ENCODE results near the gene MBD3.
A peak's percentile ranks its signal among the peaks of the same experiment; 100 is the strongest.

The MBD3 gene

DNA sequence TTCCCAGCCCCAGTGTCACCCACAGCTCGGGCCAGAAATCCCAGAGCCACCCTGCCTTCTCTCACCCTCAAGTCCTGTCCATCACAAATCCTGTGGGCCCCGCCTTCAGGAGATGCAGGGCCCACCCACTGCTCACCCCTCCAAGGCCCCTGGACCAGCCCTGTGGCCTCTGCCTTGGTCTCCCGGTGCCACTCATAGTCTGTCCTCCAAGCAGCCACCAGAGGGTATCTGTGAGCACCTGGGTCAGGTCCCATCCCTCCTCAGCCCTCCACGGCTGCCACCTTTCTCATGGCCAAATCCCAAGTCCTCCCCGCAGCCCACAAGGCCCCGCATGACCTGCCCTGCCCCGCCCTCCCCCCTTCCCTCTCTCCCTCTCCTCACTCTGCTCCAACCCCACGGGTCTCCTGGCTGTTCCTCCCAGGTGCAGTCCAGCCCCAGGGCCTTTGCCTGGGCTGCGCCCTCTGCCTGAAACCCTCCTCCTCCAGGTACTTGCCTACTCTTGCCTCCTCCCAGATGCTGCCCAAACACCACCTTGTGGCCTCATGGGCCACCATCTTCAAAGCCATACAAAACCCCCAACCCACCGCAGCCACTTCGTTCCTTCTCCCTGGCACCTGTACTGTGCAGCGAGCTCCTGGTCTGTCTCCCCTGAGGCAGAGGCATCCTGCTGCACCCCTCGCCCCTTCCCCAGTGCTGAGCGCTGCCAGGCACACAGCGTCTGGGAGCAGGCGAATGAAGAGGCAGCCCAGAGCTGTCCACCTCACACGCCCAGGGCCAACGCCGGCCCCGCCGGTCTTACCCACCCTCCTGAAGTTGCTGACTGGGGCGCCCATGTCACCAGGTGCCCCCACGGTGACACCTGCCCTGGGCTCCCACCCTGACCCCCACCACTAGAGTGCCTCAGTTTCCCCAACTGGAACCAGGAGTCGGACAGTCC lies 25.8 kb upstream of the MBD3 start:
- DNase-seq: peak in 1 of 2 experiments; percentile 24

DNA sequence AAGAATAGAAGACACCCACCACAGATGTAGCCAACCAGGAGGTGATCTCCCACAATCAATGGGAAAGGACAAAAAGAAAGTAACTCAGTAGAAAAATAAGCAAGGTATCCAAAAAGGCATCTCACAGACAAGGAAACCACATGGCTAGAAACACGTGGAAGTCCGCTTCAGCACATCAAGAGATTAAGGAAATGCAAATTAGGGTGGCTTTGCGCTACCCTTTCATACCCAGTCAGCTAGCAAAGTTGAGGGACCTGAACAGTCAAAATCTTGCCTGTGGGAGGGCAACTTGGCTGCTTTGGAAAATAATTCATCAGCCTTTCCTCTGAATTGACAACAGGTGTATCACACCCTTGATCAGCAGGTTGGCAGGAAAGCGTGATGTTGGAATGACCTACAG lies 24.2 kb upstream of the MBD3 start:
- no peak for DNase-seq

DNA sequence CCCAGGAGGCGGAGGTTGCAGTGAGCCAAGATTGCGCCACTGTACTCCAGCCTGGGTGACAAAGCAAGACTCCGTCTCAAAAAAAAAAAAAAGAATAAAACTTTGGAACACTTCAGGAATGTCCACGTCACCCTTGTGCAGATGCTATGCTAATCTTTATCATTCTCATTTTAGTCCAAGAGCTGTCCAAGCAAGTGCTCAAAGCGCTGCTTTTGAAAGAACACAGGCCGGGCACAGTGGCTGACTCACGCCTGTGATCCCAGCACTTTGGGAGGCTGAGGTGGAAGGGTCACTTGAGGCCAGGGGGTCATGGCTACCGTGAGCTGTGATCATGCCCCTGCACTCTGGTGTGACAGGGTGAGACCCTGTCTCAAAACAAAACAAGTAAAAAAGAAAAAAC lies 23.7 kb upstream of the MBD3 start:
- DNase-seq: no peak

DNA sequence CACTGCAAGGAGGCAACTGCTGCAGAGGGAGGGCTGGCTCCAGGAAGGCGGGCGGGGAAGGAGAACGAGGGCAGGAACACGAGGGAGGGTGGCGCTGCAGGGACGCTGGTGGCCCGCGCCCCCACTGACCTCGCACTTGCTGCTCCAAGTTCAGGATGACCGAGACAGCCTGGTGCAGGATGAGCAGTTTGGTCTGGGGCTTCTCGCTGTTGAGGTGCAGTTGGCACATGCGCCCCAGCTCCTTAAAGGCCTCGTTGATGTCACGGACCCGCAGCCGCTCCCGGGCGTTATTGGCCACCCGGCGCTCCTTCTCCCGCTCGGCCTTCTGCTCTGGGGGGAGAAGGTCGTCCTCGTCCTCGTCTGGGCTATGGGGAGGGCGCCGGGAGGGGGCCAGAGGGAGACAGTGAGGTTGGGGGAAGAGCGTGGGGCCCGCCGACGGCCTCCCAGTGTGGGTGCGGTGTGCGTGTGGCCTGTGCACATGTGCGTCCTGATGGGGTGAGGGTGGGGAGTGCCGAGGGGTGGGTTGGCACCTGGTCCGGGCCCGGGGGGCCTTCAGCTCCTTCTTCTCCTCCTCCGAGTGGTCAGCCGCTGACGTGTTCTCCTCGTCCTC lies 22.6 kb upstream of the MBD3 start:
- no peak for DNase-seq

DNA sequence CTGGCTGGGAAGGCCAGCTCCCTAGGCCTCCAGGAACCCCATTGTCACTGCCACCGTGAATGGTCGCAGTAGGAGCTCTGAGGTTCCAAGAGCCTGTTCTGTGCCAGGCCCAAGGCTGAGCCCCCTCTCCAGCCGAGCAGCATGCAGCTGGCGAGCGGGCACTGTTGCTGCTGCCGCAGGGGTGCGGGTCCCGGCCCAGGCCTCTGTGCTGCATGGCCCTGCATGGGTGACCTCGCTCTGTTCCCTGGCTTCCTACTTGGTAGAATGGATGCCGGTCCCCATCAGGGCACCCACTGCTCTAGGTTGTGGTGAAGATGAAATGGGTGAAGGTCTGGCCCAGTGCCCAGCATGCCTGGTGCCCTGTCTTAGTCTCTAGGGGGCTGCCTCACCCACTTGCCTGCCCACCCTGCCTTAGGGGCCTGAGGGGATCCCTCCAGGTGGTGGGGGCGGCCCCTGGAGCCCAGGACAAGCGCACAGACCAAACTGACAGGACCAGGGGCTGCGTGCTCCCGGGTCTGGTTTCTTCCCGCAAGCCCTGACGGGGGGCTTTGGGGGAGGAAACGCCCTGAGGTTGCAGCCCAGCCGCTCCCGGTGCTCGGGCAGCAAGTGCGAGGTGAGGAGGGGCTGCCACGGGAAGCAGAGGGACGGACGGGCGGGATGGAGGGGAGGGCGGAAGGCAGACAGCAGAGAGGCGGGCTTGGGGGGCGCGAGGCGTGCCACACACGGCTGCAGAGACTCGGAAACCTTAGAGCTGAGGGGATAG lies 21.3 kb upstream of the MBD3 start:
- DNase-seq: no peak

DNA sequence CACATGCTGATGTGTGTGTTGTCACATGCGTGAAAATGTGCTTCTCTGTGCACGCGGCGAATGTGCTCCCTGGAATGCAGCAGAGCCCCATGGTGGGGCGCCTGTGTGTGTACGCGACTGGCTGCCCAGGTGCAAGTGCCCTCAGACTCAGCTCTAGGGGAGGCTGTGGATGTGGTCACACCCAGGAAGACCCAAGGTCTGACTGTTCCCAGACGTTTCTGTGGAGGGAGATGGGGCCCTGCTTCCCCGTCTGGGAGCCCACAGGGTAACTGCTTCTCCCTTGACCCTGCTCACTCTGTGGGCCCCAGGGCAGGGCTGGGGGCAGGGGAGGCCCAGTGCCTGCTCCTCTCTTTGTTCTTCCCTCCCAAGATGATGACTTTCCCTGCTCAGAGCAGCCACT lies 20.5 kb upstream of the MBD3 start:
- no peak for DNase-seq

DNA sequence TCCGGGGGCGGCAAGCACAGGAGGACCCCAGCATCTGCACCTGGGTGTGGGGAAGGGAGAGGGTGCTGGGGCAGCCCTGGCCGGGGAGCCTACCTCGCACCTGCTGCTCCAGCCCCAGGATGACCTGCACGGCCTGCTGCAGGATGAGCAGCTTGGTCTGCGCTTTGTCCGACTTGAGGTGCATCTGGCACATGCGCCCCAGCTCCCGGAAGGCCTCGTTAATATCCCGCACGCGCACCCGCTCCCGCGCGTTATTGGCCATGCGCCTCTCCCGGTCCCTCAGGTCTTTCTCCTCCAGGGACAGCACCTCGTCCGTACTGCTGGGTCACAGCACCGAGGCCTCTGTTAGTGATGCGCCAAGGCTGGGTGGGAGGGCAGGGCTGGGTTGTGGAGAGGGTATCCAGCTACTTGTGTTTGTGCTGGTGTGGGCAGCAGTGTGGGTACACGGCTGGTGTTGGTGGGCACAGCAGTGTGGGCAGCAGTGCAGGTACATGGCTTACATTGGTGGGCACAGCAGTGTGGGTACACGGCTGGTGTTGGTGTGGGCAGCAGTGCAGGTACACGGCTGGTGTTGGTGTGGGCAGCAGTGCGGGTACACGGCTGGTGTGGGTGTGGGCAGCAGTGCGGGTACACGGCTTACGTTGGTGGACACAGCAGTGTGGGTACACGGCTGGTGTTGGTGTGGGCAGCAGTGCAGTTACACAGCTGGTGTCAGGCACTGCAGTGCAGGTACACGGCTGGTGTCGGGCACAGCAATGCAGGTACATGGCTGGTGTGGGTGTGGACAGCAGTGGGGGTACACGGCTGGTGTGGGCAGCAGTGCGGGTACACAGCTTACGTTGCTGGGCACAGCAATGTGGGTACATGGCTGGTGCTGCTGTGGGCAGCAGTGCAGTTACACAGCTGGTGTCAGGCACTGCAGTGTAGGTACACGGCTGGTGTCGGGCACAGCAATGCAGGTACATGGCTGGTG lies 19.7 kb upstream of the MBD3 start:
- no peak for DNase-seq

DNA sequence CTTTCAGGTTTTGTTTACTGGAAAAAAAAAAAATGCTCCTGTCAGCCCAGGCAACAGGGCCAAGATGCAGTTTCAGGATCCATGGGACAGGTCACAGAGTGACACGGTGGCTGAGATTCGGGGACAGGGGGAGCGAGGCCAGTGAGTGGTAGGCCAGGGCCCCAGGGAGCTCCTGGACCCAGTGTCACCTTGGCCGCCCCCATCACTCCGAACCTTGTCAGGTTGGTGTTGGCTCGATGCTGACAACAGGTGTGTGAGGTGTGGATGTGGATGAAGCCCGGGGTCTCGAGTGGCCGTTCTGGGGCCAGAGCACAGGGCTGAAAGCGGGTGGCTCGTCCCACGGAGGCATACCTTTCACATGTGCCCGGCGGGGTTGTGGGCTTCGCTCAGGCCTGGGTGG lies 18.7 kb upstream of the MBD3 start:
- DNase-seq: no peak

DNA sequence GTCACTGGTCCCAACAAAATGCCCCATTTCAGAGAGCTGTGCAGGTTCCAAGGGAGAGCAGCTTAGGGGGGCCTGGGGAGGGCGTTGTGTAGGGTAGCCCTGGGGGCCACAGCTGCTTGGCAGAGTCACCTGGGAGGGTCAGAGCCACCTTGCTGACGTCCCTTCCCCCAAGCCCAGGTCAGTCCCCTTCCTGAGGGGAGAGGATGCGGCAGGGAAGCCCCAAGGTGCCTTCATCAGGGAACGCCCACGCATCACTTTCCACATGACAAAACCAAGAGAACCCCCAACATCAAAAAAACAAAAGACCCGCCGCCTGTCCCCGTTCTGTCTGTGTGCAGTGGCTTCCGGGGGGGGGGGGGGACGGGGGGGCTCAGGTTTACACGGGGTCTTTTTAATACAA lies 17.9 kb upstream of the MBD3 start:
- DNase-seq: no peak

DNA sequence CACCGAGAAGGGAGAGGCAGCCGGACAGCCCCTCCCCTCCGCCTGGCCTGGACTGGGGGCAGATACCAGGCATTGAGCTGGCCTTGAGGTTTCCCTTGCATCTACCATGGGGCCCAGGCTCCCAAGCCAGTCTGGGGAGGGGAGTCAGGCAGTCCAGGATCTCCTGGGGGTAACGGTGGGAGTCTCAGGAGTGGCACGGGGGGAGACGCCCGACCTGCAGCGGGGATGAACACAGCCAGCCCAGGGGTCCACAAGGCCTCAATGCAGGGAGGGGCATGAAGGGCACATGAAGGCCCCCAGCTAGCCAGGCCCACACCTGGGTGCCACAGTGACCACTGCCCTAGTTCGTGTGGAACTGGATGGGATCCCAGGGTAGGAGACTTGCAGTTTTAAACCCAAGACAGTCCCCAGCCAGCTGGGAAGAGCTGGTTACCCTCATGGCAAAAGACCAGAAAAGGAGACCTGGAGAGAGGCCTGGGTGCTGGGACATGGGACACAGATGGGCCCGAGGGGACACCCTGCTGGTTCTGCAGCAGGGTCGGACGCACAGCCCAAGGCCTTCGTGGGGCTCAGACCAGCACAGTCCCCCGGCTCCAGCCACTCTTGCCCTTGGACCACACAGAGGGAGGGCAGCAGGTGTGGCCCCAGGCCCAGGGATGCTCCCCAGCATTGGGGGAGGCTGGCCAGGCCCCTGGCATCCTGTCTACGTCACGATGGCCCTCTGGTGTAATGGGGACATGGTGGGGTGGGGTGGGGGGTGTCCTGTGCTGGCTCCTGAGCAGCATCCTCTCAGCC lies 17.2 kb upstream of the MBD3 start:
- no peak for DNase-seq

DNA sequence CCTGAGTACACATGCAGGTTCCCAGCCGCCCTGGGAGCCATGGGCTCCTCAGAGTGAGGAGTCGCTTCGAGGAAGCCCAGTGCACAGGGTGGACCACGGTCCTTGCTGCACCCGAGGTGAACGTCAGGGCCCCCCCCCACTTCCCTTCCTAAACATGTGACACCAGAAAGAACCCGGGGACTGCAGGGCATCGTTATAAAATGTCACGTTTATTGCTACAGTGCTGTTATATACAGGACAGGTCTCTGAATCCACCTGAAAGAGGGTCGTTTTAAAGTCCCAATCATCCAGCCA lies 16.4 kb upstream of the MBD3 start:
- DNase-seq: no peak

DNA sequence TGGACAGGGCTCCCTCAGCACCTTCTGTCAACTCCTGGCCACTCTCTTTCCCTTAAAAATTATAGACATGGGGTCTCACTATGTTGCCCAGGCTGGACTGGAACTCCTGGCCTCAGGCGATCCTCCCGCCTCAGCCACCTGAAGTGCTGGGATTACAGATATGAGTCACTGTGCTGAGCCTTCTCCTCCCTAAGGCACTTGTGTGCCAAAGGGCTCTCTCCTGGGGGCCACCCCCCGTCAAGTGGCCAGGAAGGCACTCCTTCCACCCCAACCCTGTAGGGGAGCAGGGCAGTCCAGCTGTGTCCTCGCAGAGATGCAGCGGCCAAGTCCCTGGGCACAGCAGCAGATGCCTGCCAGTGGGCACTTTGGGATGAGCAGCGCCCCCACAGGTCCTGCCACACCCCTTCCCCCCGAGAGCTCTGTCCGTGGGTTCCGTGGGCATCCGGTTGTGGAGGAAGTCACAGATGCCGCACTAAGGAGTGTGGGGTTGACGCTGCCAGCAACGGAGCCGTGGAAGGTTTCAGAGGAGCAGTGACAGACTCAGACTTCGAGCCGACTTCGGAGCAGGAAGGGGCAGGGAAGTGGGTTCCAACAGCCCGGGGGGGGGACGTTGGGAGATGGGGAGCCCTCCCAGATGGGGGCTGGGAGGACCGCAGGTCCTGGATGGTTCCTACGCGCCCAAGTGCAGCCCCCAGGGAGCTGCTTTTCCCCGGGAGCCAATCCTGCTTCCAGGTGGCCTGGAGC lies 15.9 kb upstream of the MBD3 start:
- no peak for DNase-seq

DNA sequence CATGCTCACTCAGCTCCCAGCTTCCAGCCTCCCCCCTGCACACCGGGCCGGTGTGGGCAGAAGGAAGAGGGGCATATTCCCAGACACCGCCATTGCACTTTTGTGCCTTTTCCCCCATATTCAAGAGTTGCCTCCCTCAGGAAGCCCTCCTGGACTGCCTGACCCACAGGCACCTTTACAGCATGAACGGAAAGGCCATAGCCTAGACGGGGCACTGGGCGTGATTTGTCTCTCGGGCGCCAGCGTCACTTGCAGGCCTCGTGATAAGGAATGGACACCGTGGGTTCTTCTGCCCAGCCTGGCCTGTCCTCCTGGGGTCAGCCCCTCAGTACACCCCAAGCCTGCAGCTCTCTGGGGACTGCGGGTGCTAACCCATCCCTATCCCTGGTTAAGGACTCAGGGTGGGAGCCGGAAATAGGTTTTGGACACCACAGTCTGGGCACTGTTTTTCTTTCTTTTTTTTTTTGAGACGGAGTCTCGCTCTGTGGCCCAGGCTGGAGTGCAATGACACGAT lies 13.5 kb upstream of the MBD3 start:
- no peak for DNase-seq

DNA sequence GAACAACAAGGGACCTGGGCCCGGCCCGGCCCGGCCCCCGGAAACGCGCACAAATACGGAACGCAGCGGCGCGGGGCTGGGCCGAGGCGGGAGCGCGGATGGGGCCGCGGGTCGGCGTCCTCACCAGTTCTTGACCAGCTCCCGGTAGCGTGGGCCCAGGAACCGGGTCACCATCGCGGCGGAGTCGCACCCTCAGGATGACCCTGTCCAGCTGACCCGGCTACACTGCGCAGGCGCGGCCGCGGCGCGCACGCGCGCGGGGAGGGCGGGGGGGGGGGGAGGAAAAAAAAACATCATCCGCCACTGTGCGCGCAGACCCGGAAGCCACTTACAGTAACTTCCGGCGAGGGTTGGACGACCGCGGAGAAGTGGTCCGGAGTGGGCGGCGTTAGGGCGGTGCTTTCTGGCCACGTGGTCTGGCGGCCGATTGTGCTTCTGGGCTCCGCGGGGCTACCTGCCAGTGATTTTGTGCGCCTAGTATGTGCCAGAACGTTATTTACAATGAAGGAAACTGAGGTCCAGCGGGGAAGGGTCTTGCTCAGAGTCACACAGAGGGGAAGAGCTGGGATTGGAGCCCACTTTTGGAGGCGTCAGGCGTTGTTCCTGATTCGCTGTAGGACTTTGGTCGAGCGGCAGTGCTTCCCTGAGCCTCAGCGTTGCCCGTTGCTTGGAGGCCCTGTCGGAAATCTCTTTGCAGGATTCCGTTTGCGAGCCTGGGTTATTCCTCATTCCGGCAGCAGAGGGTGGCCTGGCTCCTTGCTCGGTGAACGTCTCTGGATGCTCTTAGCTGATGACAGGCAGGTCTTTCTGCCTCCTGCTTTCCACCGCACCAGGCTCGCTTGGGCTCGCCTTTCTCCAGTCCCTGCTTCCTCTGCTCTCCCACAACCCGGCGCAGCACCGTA lies 12.8 kb upstream of the MBD3 start, which contains the start of gene UQCR11:
TSS of gene UQCR11 (minus strand) at position 227 of the 902 bp plus-strand sequence. CDS start at position 174, 53 bp downstream.
- peak; percentile 85 to 86 for DNase-seq

DNA sequence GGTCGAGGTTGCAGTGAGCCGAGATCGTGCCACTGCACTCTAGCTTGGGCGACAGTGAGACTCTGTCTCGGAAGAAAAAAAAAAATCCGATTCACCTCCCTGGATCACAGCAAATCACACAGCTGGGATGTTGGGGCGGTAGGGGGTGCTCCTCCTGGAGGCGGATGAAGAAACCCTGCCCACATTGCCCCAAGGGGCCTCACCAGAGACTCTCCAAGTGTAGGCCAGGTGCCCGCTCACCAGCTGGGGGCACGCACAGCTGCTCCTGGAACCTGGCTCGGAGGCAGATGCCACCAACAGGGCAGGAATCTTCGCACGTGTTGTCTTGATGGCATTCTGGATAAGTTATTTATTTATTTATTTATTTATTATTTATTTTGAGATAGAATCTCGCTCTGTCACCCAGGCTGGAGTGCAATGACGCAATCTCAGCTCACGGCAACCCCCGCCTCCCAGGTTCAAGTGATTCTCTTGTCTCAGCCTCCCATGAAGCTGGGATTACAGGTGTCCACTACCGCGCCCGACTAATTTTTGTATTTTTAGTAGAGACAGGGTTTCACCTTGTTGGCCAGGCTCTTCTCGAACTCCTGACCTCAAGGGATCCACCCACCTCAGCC lies 9.5 kb upstream of the MBD3 start:
- no peak for DNase-seq

DNA sequence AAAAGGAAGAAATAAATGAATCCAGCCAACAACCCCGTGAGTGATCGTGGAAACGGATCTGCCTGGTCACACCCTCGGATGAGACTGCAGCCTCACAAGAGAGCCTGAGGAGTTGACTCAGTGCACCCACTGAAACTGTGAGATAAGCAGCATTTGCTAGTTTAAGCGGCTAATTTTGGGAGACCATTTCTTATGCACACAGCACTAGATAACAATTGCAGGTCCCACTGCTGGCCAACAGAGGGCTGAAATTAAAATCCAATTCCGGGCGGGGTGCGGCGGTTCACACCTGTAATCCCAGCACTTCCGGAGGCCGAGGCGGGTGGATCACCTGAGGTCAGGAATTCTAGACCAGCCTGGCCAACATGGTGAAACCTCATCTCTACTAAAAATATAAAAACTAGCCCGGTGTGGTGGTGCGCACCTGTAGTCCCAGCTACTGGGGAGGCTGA lies 9.0 kb upstream of the MBD3 start:
- DNase-seq: no peak

DNA sequence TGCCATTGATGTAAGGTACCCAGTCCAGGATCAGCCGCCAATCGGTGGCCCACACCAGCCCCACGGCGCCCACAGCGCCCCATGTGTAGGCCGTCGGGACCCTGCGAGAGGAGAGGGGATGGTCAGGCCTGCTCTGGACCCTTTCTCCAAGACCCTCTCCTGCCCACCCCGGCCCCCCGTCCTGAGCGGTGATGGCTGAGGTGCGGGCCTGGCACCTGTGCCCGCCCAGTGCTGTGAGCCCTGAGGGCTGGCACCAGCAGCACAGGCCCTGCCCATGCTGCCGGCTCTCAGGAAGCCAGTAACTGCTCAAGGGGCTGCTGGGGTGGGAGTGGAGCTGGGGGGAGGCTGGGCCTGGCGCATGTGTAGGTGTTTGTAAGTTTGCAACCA lies 6.8 kb upstream of the MBD3 start:
- no peak for DNase-seq

DNA sequence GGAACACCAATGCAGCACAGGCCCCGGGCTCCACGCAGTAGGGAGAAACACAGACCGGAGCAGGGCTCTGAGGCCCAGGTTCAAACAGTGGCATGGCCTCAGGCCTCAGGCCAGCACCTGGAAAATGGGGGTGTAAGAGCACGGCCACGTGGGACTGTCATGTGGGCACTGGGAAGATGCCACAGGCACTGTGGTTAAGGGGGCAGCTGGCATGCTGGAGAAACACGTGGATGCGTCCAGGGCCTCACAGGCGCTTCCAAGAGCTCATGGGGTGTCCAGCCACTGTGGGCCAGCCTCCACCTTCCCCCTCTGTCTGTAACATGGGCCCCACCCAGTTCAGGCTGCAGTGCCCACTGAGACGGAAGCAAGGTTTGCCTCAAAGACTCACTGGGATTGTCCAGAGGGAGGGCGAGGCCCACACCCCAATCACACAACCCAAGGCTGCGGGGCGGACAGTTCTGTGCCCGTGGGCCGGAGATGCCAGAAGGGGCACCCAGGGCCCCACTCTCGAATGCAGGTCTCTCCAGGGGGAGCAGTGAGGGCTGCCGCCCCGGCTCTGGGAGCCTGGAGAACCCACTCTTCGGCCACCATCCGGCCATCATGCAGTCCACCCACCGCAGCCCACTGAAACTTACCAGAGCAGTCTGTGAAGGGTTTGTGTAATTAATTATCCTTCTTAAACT lies 6.3 kb upstream of the MBD3 start:
- no peak for DNase-seq

DNA sequence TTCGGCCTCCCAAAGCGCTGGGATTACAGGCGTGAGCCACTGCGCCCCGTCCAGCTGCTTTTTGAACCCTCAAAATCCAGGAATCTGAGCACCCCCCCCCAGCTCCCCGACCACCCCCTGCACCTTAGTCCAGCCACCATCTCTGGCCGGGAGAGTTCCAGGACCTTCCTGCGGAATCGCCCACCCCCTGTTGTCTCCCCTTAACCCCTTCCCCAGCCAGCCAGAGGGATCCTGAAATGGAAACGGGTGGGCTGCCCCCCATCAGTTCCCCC lies 772 bp upstream of the MBD3 start:
- no peak for DNase-seq
